ENCODE results near the gene SMOC1. TPM values are rescaled to one million over a fixed set of nuclear protein-coding genes. Genes with fewer than 3 reads are reported as not detected.

SMOC1 gene
- total and polyA plus RNA-seq, 9 of the 15 experiments (the other 6 are each of a cell fraction or from before 2014, with no cell fraction given), result 0.04 TPM; not detected in 8

- Histone ChIP-seq H3K9me1 (ENCODE audit: control insufficient read depth, insufficient read depth, low read length) (no peaks in the 10 kb centered on the region), H3K9ac (ENCODE audit: insufficient read depth in 1 of 2, low read depth in 2 of 2, low read length in 2 of 2) (no peak overlapping the region), H3K27ac (ENCODE audit: extremely low read depth, low read depth, low read length) (no peak overlapping the region), H3K79me2 (ENCODE audit: control insufficient read depth, insufficient read depth, low read length) (no peaks in the 10 kb centered on the region), H3K36me3 (ENCODE audit: control insufficient read depth, insufficient read depth, low read length) (no peaks in the 10 kb centered on the region), H2AFZ (ENCODE audit: low read depth, low read length) (no peak overlapping the region), H3K4me1 (replicated peaks in 1 of 2; ENCODE audit: control insufficient read depth in 2 of 2, insufficient read depth in 2 of 2, low read length in 2 of 2) (no peaks in the 10 kb centered on the region), H4K20me1 (replicated peaks; ENCODE audit: control insufficient read depth, insufficient read depth, low read length) (peaks cover 4% of the 10 kb centered on the region; the same call in 1 of the 2 replicates), H3K27me3 (ENCODE audit: control insufficient read depth in 2 of 2, insufficient read depth in 2 of 2, low read length in 2 of 2) (peaks cover 3 to 19% of the 10 kb centered on the region in 2 experiments; a peak in 3 of 5 replicates), H3K4me3 (no peak overlapping the region), H3K4me2 (ENCODE audit: insufficient read depth, low read length) (no peak overlapping the region), H3K9me3 (replicated peaks; ENCODE audit: control insufficient read depth, insufficient read depth, low read depth, low read length) (no peaks in the 10 kb centered on the region)
- in situ Hi-C loops (cut with MboI), result no loop called here
- FAIRE-seq (no peak), DNase-seq (ENCODE audit: extremely low read depth in 1 of 4, low spot score in 3 of 4) (no peak), ATAC-seq (no peak)
- ChIA-PET CTCF (ENCODE audit: low intra/inter-chr PET ratio) (no interaction called here), POLR2A (interaction anchor here (0.6 kb wide), 1 partner anchor 307 kb away, joined by 3 read pairs; no protein-coding TSS in a partner anchor)
- no TSS peak for BruUV-seq (replicated peaks)
- WGBS (ENCODE audit: insufficient coverage, low coverage, missing lambda C conversion rate), result 0% methylated on average over 12 of the region's 12 CpGs
- intact Hi-C loops (cut with micrococcal nuclease), result no loop called here
- no peak for TF ChIP-seq MECOM (CRISPR knock-in tag; IDR thresholded peaks at IDR 0.05)
- TF ChIP-seq TARDBP (IDR thresholded peaks at IDR 0.05), result no peak
- no peak for TF ChIP-seq ZNF347 (CRISPR knock-in tag; IDR thresholded peaks at IDR 0.05; ENCODE audit: low read depth)
- TF ChIP-seq ZNF280B (CRISPR knock-in tag; IDR thresholded peaks at IDR 0.05), result no peak
- TF ChIP-seq ZNF407 (IDR thresholded peaks at IDR 0.05; ENCODE audit: low read depth), result no peak
- no peak for TF ChIP-seq SRF (CRISPR knock-in tag; IDR thresholded peaks at IDR 0.05)
- no peak for TF ChIP-seq BACH1 (tag; IDR thresholded peaks at IDR 0.05)
- no peak for TF ChIP-seq LARP7 (IDR thresholded peaks at IDR 0.05)
- no peak for TF ChIP-seq ZNF224 (CRISPR knock-in tag; IDR thresholded peaks at IDR 0.05)
- TF ChIP-seq ELK1 (CRISPR knock-in tag; IDR thresholded peaks at IDR 0.05), result no peak
- no peak for TF ChIP-seq NELFE (IDR thresholded peaks at IDR 0.05; ENCODE audit: insufficient read depth, insufficient read length)
- TF ChIP-seq ZNF384 (IDR thresholded peaks at IDR 0.05; ENCODE audit: low read depth, low read length), result no peak
These were observed 58.3 kb downstream of the SMOC1 start for GRCh38 chr14:69937367-69938081.
